NCI-H1105 (cell line): ENCODE results near the gene AGBL2.
"Not testable (repeated sequence)": the region's sequence is repeated elsewhere in the genome, so short reads cannot be mapped to it uniquely, and the experiment has no call there.

ENCODE experiments used
- DNase-seq: peaks from one replicate; lab custom pipeline; 2025; lab: John Stamatoyannopoulos, UW

The AGBL2 gene

GRCh38 chr11:47715082-47715669, at the start of gene AGBL2:
Gene AGBL2 (minus strand): TSS chr11:47715369. CDS start chr11:47714650, 719 bp downstream.
- DNase-seq, result peak; percentile 89

- DNase-seq, result not testable (repeated sequence)
These were observed 44.1 kb upstream of the AGBL2 start for GRCh38 chr11:47759291-47759690.

- DNase-seq, result no peak
These were observed 41.0 kb upstream of the AGBL2 start for GRCh38 chr11:47756208-47756607.

GRCh38 chr11:47750725-47751124, 35.6 kb upstream of the AGBL2 start:
- DNase-seq, result no peak

GRCh38 chr11:47742494-47742893, 27.3 kb upstream of the AGBL2 start:
- DNase-seq, result not testable (repeated sequence)

GRCh38 chr11:47737817-47738216, 22.6 kb upstream of the AGBL2 start:
- DNase-seq, result not testable (repeated sequence)

GRCh38 chr11:47732271-47732670, 17.1 kb upstream of the AGBL2 start:
- no peak for DNase-seq

- DNase-seq, result no peak
These were observed 16.3 kb upstream of the AGBL2 start for GRCh38 chr11:47731475-47731874.

GRCh38 chr11:47726878-47727514, 11.8 kb upstream of the AGBL2 start:
- no peak for DNase-seq

- DNase-seq, result no peak
These were observed 10.9 kb upstream of the AGBL2 start for GRCh38 chr11:47726118-47726442.

- DNase-seq, result no peak
These were observed 10.4 kb upstream of the AGBL2 start for GRCh38 chr11:47725442-47726117.

GRCh38 chr11:47724041-47724729, 9.0 kb upstream of the AGBL2 start:
- no peak for DNase-seq

- no peak for DNase-seq
These were observed 7.9 kb upstream of the AGBL2 start for GRCh38 chr11:47723041-47723440.

- DNase-seq, result no peak
These were observed 5.5 kb upstream of the AGBL2 start for GRCh38 chr11:47720651-47721050.

GRCh38 chr11:47716692-47717091, 1.5 kb upstream of the AGBL2 start:
- no peak for DNase-seq

- DNase-seq, result peak; percentile 21
These were observed 551 bp downstream of the AGBL2 start for GRCh38 chr11:47714554-47715081.

- DNase-seq, result no peak
These were observed 3.4 kb downstream of the AGBL2 start for GRCh38 chr11:47711816-47712215.

GRCh38 chr11:47711225-47711624, 3.9 kb downstream of the AGBL2 start:
- no peak for DNase-seq

GRCh38 chr11:47707275-47707786, 7.8 kb downstream of the AGBL2 start:
- DNase-seq, result not testable (repeated sequence)

- no peak for DNase-seq
These were observed 9.4 kb downstream of the AGBL2 start for GRCh38 chr11:47705721-47706120.

GRCh38 chr11:47691979-47692378, 23.2 kb downstream of the AGBL2 start:
- DNase-seq, result no peak

GRCh38 chr11:47689480-47689879, 25.7 kb downstream of the AGBL2 start:
- no peak for DNase-seq
